Panc1 (cell line): Measurements from ENCODE around the gene NLRP9. TPM values are rescaled to one million over a fixed set of nuclear protein-coding genes. Genes with fewer than 3 reads are reported as not detected.
"Not testable (repeated sequence)": the region's sequence is repeated elsewhere in the genome, so short reads cannot be mapped to it uniquely, and the experiment has no call there.

Experiments used
- ATAC-seq: fragments of 200-7000 bp; cut with Tn5 transposase; 2 replicates; pipeline ENCODE4 v1.9.1; 2020; ENCODE audit warnings: mild to moderate bottlenecking, moderate library complexity
- BruUV-seq: library from RNA; stranded (reverse); fragments of 400-500 nt; replicated peaks from 2 replicates; lab custom pipeline; 2021; lab: Mats Ljungman, UMichigan
- CTCF ChIA-PET: fragments of 300-600 bp; sonication (Branson Sonifier 250); formaldehyde crosslinking; loops from one replicate; lab custom pipeline; 2022; ENCODE audit warnings: antibody characterized with exemption; lab: Charles Lee
- POLR2A ChIA-PET: fragments of 300-600 bp; sonication (Branson Sonifier 250); formaldehyde crosslinking; loops from one replicate; lab custom pipeline; 2022; ENCODE audit warnings: antibody characterized with exemption; lab: Charles Lee
- DNase-seq: peaks from one replicate; pipeline ENCODE4 v3.0.0-alpha.2; 2010; ENCODE audit warnings: low read depth, low spot score
- H3K27ac ChIP-seq: 2 replicates; pipeline ENCODE4 v1.5.1; 2011; ENCODE audit warnings: mild to moderate bottlenecking, low read length, inconsistent platforms
- H3K27me3 ChIP-seq: fragments of 200-500 bp; sonication (Bioruptor generic); 2 replicates; pipeline ENCODE4 v1.6.0; 2014; ENCODE audit warnings: low read length, inconsistent platforms; ENCODE audit not compliant: control insufficient read depth, insufficient read depth
- H3K36me3 ChIP-seq: fragments of 200-500 bp; sonication (Bioruptor generic); 2 replicates; pipeline ENCODE4 v1.5.1; 2014; ENCODE audit warnings: inconsistent platforms, mild to moderate bottlenecking, low read length, moderate library complexity; ENCODE audit not compliant: control insufficient read depth, insufficient read depth
- H3K4me1 ChIP-seq: 2 replicates; pipeline ENCODE4 v1.5.1; 2011; ENCODE audit warnings: inconsistent platforms, mild to moderate bottlenecking, low read length, moderate library complexity; ENCODE audit not compliant: control insufficient read depth, insufficient read depth
- H3K4me3 ChIP-seq, 2 experiments: 2 replicates each; pipeline ENCODE4 v1.5.1; 2011 to 2012; ENCODE audit warnings: low read depth in 2 of 2, low read length in 2 of 2, mild to moderate bottlenecking in 2 of 2, inconsistent platforms in 1 of 2, moderate library complexity in 1 of 2
- H3K9me3 ChIP-seq: fragments of 200-500 bp; sonication (Bioruptor generic); 2 replicates; pipeline ENCODE4 v1.5.1; 2014; ENCODE audit warnings: low read depth, mild to moderate bottlenecking, inconsistent platforms, low read length, moderate library complexity; ENCODE audit not compliant: control insufficient read depth, insufficient read depth
- CTCF ChIP-seq: fragments of 450-650 bp; IDR thresholded peaks from 2 replicates; pipeline ENCODE4 v1.5.1; 2017; ENCODE audit warnings: mild to moderate bottlenecking
- POLR2AphosphoS5 ChIP-seq: IDR thresholded peaks from 2 replicates; pipeline ENCODE4 v1.6.1; 2012; ENCODE audit warnings: mild to moderate bottlenecking, low read depth, low read length, moderate library complexity
- REST ChIP-seq, 2 experiments: IDR thresholded peaks; 2 replicates each; pipeline ENCODE4 v1.6.1; 2011 to 2012; ENCODE audit warnings: low read depth in 2 of 2, control low read depth in 1 of 2, low read length in 1 of 2, mild to moderate bottlenecking in 1 of 2, moderate library complexity in 1 of 2; ENCODE audit not compliant: insufficient read depth in 1 of 2
- SIN3A ChIP-seq: IDR thresholded peaks from 2 replicates; pipeline ENCODE4 v1.6.1; 2012; ENCODE audit warnings: low read depth, mild to moderate bottlenecking, low read length, moderate library complexity, borderline replicate concordance; ENCODE audit not compliant: insufficient read depth
- TCF7L2 ChIP-seq: IDR thresholded peaks from 2 replicates; pipeline ENCODE4 v1.6.1; 2011; ENCODE audit warnings: mild to moderate bottlenecking, low read depth, low read length, inconsistent platforms
- in situ Hi-C: cut with HindIII; loops from 2 replicates; pipeline ENCODE4 v1.10.0; 2016; ENCODE audit warnings: low sequenced_read_pairs, low pct_unique_long_range_greater_than_20kb
- intact Hi-C: fragments of 100-400 bp; cut with micrococcal nuclease; formaldehyde crosslinking; loops from one replicate; pipeline ENCODE4 v1.10.0; 2022; ENCODE audit not compliant: unreplicated experiment
- total RNA-seq: library from RNA; stranded (reverse); gene quantifications from one replicate; pipeline ENCODE4 v1.2.1, GENCODE V29; 2021; ENCODE audit not compliant: unreplicated experiment

NLRP9 gene
- total RNA-seq, 1 experiment from 2014 or later, result not detected

- in situ Hi-C loops, result no loop called here
- POLR2A ChIA-PET, result no interaction called here
- intact Hi-C loops, result no loop called here
These were observed 15.2 kb upstream of the NLRP9 start for GRCh38 chr19:55753401-55753800.

GRCh38 chr19:55750715-55751114, 12.5 kb upstream of the NLRP9 start:
- in situ Hi-C loops (no loop called here), intact Hi-C loops (no loop called here)
- ChIA-PET CTCF (interaction anchor here (0.6 kb wide), 1 partner anchor 481 kb away, joined by 3 read pairs; no protein-coding TSS in a partner anchor), POLR2A (no interaction called here)
- ATAC-seq (no peak), DNase-seq (no peak)
- H3K4me3 ChIP-seq, result no peak overlapping the region
- H3K4me1 ChIP-seq, result no peaks in the 10 kb centered on the region
- BruUV-seq, result no TSS peak
- H3K9me3 ChIP-seq, result no peaks in the 10 kb centered on the region
- peaks cover 18% of the 10 kb centered on the region for H3K27me3 ChIP-seq
- TF ChIP-seq SIN3A (no peak), TCF7L2 (no peak)
- no peak overlapping the region for H3K27ac ChIP-seq
- H3K36me3 ChIP-seq, result no peaks in the 10 kb centered on the region

More at GRCh38 chr19:55753401-55753800, 15.2 kb upstream of the NLRP9 start:
- no peak for DNase-seq
- no peak overlapping the region for H3K4me3 ChIP-seq
- TF ChIP-seq CTCF, result no peak
- TF ChIP-seq SIN3A, result no peak
- TF ChIP-seq POLR2AphosphoS5, result no peak
- no peak for TF ChIP-seq TCF7L2
- no peak for TF ChIP-seq REST (IDR thresholded peaks at IDR 0.05; ENCODE audit: insufficient read depth in 1 of 2, low read depth in 2 of 2, low read length in 1 of 2)
- CTCF ChIA-PET, result no interaction called here
- BruUV-seq, result no TSS peak
- H3K9me3 ChIP-seq, result no peaks in the 10 kb centered on the region
- ATAC-seq, result no peak
- H3K36me3 ChIP-seq, result no peaks in the 10 kb centered on the region
- H3K27me3 ChIP-seq, result peaks cover 23% of the 10 kb centered on the region
- no peak overlapping the region for H3K27ac ChIP-seq
- H3K4me1 ChIP-seq, result no peaks in the 10 kb centered on the region

GRCh38 chr19:55730378-55730777, 7.8 kb downstream of the NLRP9 start:
- H3K36me3 ChIP-seq, ATAC-seq, POLR2A ChIA-PET, DNase-seq, in situ Hi-C loops, H3K4me1 ChIP-seq, H3K27ac ChIP-seq, H3K27me3 ChIP-seq, H3K9me3 ChIP-seq, H3K4me3 ChIP-seq, intact Hi-C loops, BruUV-seq: not testable (repeated sequence)
- CTCF ChIA-PET, result interaction anchor here (0.6 kb wide), 1 partner anchor 100 kb away, joined by 3 read pairs; no protein-coding TSS in a partner anchor
